NCI-H1105 treated with DMSO at 0.1 percent for 48 hours (cell line): Measurements from ENCODE around the gene KRT33A.

Experiments
- DNase-seq: peaks from one replicate; lab custom pipeline; 2025; lab: John Stamatoyannopoulos, UW

Gene KRT33A

DNA sequence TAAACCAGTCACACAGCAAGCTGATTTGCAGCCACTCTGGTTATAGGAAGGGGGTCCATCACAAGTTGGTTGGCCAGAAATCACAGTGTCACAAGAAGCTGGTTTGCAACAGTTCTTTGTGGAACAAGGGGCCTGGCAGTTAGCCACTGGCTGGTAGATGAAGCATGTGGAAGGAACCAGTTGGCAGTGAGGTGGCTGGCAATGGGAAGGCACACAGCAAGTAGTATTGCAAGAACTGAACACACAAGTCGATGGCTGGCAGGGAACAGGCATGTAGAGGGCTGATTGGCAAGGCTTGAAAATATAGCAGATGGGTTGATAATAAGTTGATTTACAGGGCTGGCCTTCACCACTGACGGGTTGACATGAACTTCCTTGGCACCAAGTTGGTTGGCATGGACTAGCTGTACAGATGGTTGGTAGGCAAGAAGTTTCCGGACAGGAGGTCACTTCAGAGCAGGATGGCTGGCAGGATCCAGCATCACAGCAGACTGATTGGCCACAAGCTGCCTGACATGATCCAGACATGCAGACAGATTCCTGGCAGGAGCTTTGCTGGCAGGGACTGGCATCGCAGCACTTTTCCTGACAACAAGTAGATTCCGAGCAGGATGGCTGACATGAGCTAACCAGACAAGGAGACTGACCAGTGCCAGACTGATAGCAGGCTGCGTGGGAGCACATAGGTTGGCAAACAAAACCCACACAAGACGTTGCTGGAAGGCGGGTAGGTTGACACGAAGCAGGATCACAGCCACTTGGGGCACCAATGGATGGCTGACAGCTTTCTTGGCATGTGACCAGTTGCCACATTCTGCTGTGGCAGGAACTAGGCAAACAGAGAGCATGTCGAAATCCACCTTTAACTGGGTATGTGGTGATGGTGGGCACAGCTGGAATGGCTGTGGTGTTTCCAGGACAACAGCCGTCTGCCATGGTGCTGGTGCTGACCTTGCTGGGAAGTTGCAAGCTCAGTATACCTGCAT, 48.4 kb downstream of the KRT33A start, which contains the start of gene KRTAP29-1:
TSS of gene KRTAP29-1 (minus strand) at position 936 of the 986 bp plus-strand sequence. CDS start at position 936, 0 bp downstream.
- no peak for DNase-seq

DNA sequence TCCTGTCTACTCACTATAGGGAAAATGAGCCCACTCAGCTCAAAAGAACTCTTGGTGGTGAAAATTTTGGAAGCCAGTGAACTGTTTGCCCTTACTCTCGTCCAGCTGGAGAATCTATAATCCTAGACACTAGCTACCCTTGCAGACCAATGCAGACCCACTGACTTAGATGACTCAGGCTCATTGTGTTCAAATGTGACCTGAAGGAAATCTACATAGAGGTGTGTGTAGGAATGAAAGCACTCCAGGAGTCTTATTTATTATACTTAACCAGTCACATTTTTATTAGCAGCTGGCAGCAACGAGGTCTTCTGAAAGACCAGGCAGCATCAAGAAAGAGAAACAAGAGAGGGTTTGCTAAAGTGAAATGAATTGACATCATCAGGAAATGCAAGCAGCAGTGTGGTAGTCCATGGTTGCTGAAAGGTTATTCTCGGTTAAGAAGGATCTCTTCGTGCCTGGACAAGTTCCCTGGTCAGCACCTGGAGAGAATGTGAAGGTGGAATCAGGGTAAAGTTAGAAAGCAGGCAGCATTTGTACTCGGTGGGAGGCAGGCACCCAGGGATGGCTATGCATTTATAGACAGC, 49.3 kb downstream of the KRT33A start:
- DNase-seq, result no peak

DNA sequence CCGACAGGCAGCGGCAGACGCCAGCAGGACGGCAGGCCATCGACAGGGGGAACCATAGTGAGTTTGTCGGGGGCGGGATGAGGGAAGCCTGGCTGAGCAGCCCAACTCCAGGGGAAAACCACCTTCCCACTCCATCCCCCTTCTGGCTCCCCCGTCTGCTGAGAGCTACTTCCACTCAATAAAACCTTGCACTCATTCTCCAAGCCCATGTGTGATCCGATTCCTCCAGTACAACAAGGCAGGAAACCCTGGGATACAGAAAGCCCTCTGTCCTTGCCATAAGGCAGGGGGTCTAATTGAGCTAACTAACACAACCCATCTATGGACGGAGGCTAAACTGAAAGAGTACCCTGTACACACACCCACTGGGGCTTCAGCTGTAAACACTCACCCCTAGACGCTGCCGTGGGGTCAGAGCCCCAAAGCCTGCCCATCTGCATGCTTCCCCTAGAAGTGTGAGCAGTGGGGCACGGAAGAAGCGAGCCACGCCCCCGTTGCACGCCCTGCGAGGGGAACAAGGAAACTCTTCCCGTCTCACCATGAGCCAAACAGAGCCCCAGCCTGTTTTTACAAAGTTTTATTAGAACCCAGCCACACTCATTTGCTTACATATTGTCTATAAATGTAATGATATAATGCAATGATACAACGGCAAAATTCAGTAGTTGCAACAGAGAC, 52.0 kb downstream of the KRT33A start:
- no peak for DNase-seq

DNA sequence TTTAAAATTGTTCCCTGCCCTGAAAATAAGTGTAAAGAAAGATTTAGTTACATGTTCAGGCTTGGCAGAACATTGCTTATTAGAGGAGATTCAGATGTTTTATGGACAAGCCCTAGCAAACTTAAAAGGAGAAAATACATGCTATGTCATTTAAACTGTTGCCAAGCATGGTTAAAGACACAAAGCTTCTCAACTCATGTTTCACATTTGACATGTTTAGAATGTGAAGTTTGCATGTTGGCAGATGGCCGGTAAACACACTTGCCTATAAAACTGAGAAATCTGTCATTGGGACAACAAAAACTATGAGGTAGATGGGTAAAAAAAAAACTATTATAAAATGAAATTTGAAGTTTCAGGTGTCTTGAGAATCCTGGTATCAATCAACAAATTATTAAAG, 53.8 kb downstream of the KRT33A start:
- DNase-seq, result no peak
